ENCODE measurements around the gene EDA. TPM values are rescaled to one million over a fixed set of nuclear protein-coding genes. Genes with fewer than 3 reads are reported as not detected.

Gene EDA
- total RNA-seq, 2 donors from 2014 or later: 2.0 to 6.1 TPM

GRCh38 chrX:69759921-69760625 is 144.2 kb downstream of the EDA start:
- H3K4me1 ChIP-seq (ENCODE audit: control insufficient read depth in 1 of 2, low read depth in 2 of 2): no peaks in the 10 kb centered on the region
- H3K36me3 ChIP-seq: no peaks in the 10 kb centered on the region
- DNase-seq (ENCODE audit: low spot score) (no peak), ATAC-seq (ENCODE audit: insufficient number of reproducible peaks, low FRiP score, low read depth) (no peak)
- H3K9me3 ChIP-seq: no peaks in the 10 kb centered on the region
- no peak overlapping the region for H3K27ac ChIP-seq
- no peak for TF ChIP-seq CTCF (IDR thresholded peaks at IDR 0.05)
- H3K27me3 ChIP-seq (replicated peaks; ENCODE audit: insufficient read depth): no peaks in the 10 kb centered on the region
- H3K4me3 ChIP-seq: no peak overlapping the region

GRCh38 chrX:69761633-69762032 is 145.7 kb downstream of the EDA start:
- ATAC-seq (ENCODE audit: insufficient number of reproducible peaks, low FRiP score, low read depth) (no peak), DNase-seq (ENCODE audit: low spot score) (no peak)
- Histone ChIP-seq H3K4me3 (no peak overlapping the region), H3K36me3 (no peaks in the 10 kb centered on the region), H3K27me3 (replicated peaks; ENCODE audit: insufficient read depth) (no peaks in the 10 kb centered on the region), H3K27ac (no peak overlapping the region), H3K4me1 (ENCODE audit: control insufficient read depth in 1 of 2, low read depth in 2 of 2) (no peaks in the 10 kb centered on the region), H3K9me3 (no peaks in the 10 kb centered on the region)
- no peak for TF ChIP-seq CTCF (IDR thresholded peaks at IDR 0.05)

GRCh38 chrX:69762340-69762739 is 146.4 kb downstream of the EDA start:
- no peak overlapping the region for H3K4me3 ChIP-seq
- no peaks in the 10 kb centered on the region for H3K9me3 ChIP-seq
- H3K36me3 ChIP-seq: no peaks in the 10 kb centered on the region
- no peak for TF ChIP-seq CTCF (IDR thresholded peaks at IDR 0.05)
- ATAC-seq (ENCODE audit: insufficient number of reproducible peaks, low FRiP score, low read depth): no peak
- H3K27ac ChIP-seq: no peak overlapping the region
- no peaks in the 10 kb centered on the region for H3K4me1 ChIP-seq (ENCODE audit: control insufficient read depth in 1 of 2, low read depth in 2 of 2)
- no peaks in the 10 kb centered on the region for H3K27me3 ChIP-seq (replicated peaks; ENCODE audit: insufficient read depth)
- DNase-seq (ENCODE audit: low spot score): no peak

- no peak for DNase-seq (ENCODE audit: low spot score)
- Histone ChIP-seq H3K4me1 (ENCODE audit: control insufficient read depth in 1 of 2, low read depth in 2 of 2) (no peaks in the 10 kb centered on the region), H3K27ac (no peak overlapping the region), H3K36me3 (no peaks in the 10 kb centered on the region), H3K9me3 (no peaks in the 10 kb centered on the region), H3K27me3 (replicated peaks; ENCODE audit: insufficient read depth) (no peaks in the 10 kb centered on the region), H3K4me3 (no peak overlapping the region)
- TF ChIP-seq CTCF (IDR thresholded peaks at IDR 0.05): no peak
- no peak for ATAC-seq (ENCODE audit: insufficient number of reproducible peaks, low FRiP score, low read depth)
Measured at GRCh38 chrX:69793260-69793935, 177.5 kb downstream of the EDA start.

- Histone ChIP-seq H3K9me3 (no peaks in the 10 kb centered on the region), H3K36me3 (no peaks in the 10 kb centered on the region), H3K27ac (no peak overlapping the region), H3K27me3 (replicated peaks; ENCODE audit: insufficient read depth) (no peaks in the 10 kb centered on the region), H3K4me3 (no peak overlapping the region), H3K4me1 (ENCODE audit: control insufficient read depth in 1 of 2, low read depth in 2 of 2) (no peaks in the 10 kb centered on the region)
- no peak for ATAC-seq (ENCODE audit: insufficient number of reproducible peaks, low FRiP score, low read depth)
- no peak for DNase-seq (ENCODE audit: low spot score)
- TF ChIP-seq CTCF (IDR thresholded peaks at IDR 0.05): no peak
Measured at GRCh38 chrX:69795702-69796101, 179.8 kb downstream of the EDA start.

All from thoracic aorta (tissue), 2 donors.